Adipocyte (in vitro differentiated cells): ENCODE measurements around the gene SLITRK4.
A peak's percentile ranks its signal among the peaks of the same experiment; 100 is the strongest.

ENCODE experiments used
- DNase-seq: peaks from one replicate; pipeline ENCODE4 v3.0.0-alpha.2; 2015; ENCODE audit warnings: low read depth
- H3K27me3 ChIP-seq: replicated peaks from 2 replicates; pipeline ENCODE4 v1.7.0; 2013; ENCODE audit warnings: mild to moderate bottlenecking, low read length, moderate library complexity; ENCODE audit not compliant: control insufficient read depth, insufficient read depth
- H3K36me3 ChIP-seq: 2 replicates; pipeline ENCODE4 v1.7.0; 2013; ENCODE audit warnings: low read length, mild to moderate bottlenecking, moderate library complexity; ENCODE audit not compliant: control insufficient read depth, insufficient read depth, severe bottlenecking
- H3K4me1 ChIP-seq: 2 replicates; pipeline ENCODE4 v1.7.0; 2013; ENCODE audit warnings: mild to moderate bottlenecking, low read length, moderate library complexity; ENCODE audit not compliant: control insufficient read depth, insufficient read depth
- H3K4me3 ChIP-seq: 2 replicates; pipeline ENCODE4 v1.7.0; 2013; ENCODE audit warnings: mild to moderate bottlenecking, low read length, moderate library complexity
- H3K9ac ChIP-seq: 2 replicates; pipeline ENCODE4 v1.7.0; 2013; ENCODE audit warnings: mild to moderate bottlenecking, low read length, moderate library complexity
- H3K9me3 ChIP-seq: 2 replicates; pipeline ENCODE4 v1.7.0; 2013; ENCODE audit warnings: mild to moderate bottlenecking, low read length, moderate library complexity; ENCODE audit not compliant: control insufficient read depth

SLITRK4 gene

GRCh38 chrX:143633461-143634308 lies 2.2 kb downstream of the SLITRK4 start:
- no peak for DNase-seq
- peaks cover 5% of the 10 kb centered on the region for H3K4me1 ChIP-seq

DNA sequence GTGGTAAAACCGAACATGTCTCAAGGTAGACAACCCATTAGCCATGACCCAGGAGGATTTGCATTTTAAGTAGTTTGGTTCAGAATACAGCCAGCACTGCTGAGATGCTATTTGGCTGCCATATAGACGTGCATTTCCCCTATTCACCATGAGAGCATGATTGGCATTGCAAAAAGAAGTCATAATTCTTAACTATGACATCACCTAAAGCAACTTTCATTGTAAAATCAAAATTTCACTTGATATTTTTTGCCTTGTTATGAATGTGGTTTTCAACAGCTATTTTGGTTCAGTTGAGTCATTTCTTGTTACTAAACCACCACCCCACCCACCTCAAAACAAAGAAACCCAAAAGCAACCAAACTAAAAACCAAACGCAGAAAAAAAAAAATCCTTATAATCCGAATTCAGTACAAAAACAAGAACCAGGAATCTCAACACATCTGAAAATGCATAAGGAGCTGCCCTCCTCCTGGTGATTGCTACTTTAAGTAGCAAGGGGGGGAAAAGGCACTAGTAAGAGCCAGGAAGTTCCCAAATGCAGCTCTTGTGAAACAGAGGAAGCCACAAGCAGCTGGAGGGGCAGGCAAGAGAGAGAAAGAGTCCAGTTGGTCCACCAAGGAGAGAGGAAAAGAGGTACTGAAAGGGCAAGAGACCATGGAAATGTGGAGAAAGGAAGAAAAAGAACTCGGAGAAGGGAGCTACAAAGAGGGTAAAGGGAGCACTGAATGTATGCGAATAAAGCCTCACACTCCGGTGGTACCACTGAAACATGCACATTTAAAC lies 3.1 kb downstream of the SLITRK4 start:
- H3K27me3 ChIP-seq: peaks cover 4% of the 10 kb centered on the region
- H3K9ac ChIP-seq: peak overlapping the region; percentile 55
- H3K9me3 ChIP-seq: no peaks in the 10 kb centered on the region
- no peak for DNase-seq
- peaks cover 5% of the 10 kb centered on the region for H3K4me1 ChIP-seq
- H3K4me3 ChIP-seq: peak overlapping the region; percentile 76
- H3K36me3 ChIP-seq: no peaks in the 10 kb centered on the region

More at GRCh38 chrX:143633461-143634308, 2.2 kb downstream of the SLITRK4 start:
- Histone ChIP-seq H3K4me3 (peak overlapping the region; percentile 76), H3K9ac (peak overlapping the region; percentile 55), H3K9me3 (no peaks in the 10 kb centered on the region), H3K27me3 (no peaks in the 10 kb centered on the region), H3K36me3 (no peaks in the 10 kb centered on the region)

GRCh38 chrX:143623657-143624056 lies 12.2 kb downstream of the SLITRK4 start:
- Histone ChIP-seq H3K36me3 (no peaks in the 10 kb centered on the region), H3K9me3 (no peaks in the 10 kb centered on the region), H3K9ac (no peak overlapping the region), H3K4me1 (no peaks in the 10 kb centered on the region), H3K4me3 (no peak overlapping the region), H3K27me3 (peaks cover 4% of the 10 kb centered on the region)
- no peak for DNase-seq

DNA sequence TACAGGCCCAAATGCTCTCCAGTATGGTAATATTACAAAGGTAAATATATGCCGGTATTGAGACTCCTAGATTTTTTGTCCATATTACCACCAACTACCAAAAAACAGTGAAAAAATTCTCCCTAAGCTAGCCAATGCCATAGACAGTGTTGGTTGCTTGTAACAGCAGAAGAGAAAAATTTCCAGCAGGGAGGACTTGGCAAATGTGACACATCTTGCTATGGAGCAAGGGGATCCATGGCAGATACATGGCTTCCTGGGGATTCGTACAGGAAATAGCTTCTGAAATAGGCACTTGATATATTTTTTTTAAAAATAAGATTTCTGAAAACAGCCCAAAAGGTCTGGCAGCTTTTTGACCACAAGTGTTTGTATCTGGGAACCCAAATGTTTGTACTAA lies 14.6 kb downstream of the SLITRK4 start:
- Histone ChIP-seq H3K36me3 (no peaks in the 10 kb centered on the region), H3K9ac (no peak overlapping the region), H3K4me3 (no peak overlapping the region), H3K9me3 (no peaks in the 10 kb centered on the region), H3K4me1 (no peaks in the 10 kb centered on the region), H3K27me3 (no peaks in the 10 kb centered on the region)
- DNase-seq: no peak

DNA sequence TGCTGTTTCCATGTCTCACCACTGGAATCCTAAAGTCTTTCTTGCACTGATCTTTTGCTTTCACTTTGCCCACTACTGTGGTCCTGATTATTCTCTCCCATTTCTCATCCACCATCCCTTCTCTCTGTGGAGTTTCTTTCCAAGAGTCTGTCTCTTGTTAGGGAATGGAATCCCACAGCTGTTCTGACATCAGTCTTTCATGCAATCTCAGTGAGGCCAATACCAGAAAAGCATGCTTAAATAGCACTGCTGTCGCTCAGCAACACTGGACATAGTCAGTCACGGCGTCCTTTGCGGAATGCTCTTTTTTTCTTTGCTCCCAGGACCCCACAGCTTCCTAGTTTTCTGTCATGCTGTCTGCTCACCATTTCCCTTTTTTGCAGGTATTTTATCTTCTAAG lies 20.1 kb downstream of the SLITRK4 start:
- H3K4me3 ChIP-seq: peak overlapping the region; percentile 56

GRCh38 chrX:143601809-143602208 lies 34.1 kb downstream of the SLITRK4 start:
- Histone ChIP-seq H3K4me3 (no peak overlapping the region), H3K36me3 (no peaks in the 10 kb centered on the region), H3K9me3 (peaks cover 9% of the 10 kb centered on the region), H3K27me3 (peaks cover 3% of the 10 kb centered on the region), H3K4me1 (no peaks in the 10 kb centered on the region), H3K9ac (no peak overlapping the region)
- no peak for DNase-seq

More for the DNA sequence above, 20.1 kb downstream of the SLITRK4 start:
- Histone ChIP-seq H3K4me1 (no peaks in the 10 kb centered on the region), H3K9ac (no peak overlapping the region), H3K27me3 (no peaks in the 10 kb centered on the region), H3K36me3 (no peaks in the 10 kb centered on the region), H3K9me3 (no peaks in the 10 kb centered on the region)
- no peak for DNase-seq

DNA sequence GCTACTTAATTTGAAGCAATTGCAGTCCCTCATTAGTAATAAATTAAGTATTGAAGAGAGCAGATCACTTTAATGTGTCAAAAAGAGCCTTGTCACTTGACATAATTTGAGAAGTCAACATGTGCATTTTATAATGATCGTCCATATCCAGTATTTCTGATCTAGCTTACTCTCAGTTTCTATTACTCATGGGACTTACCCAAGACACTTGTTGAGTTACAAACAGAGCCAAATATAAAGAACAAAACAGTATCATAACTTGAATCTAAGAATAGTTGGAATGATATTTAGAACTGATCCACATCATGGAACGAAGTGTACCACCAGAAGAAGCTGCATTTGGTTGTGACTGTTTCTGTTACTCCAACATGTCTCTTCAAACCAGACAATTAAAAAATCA lies 54.7 kb downstream of the SLITRK4 start:
- no peak overlapping the region for H3K4me3 ChIP-seq

GRCh38 chrX:143580266-143580665 lies 55.6 kb downstream of the SLITRK4 start:
- Histone ChIP-seq H3K4me3 (no peak overlapping the region), H3K27me3 (no peaks in the 10 kb centered on the region), H3K9me3 (no peaks in the 10 kb centered on the region), H3K36me3 (no peaks in the 10 kb centered on the region), H3K4me1 (no peaks in the 10 kb centered on the region), H3K9ac (no peak overlapping the region)
- DNase-seq: no peak

More for the DNA sequence above, 54.7 kb downstream of the SLITRK4 start:
- Histone ChIP-seq H3K27me3 (no peaks in the 10 kb centered on the region), H3K9me3 (no peaks in the 10 kb centered on the region), H3K36me3 (no peaks in the 10 kb centered on the region), H3K4me1 (no peaks in the 10 kb centered on the region), H3K9ac (no peak overlapping the region)
- DNase-seq: no peak
